ENCODE measurements around the gene MATCAP1.

The MATCAP1 gene

DNA sequence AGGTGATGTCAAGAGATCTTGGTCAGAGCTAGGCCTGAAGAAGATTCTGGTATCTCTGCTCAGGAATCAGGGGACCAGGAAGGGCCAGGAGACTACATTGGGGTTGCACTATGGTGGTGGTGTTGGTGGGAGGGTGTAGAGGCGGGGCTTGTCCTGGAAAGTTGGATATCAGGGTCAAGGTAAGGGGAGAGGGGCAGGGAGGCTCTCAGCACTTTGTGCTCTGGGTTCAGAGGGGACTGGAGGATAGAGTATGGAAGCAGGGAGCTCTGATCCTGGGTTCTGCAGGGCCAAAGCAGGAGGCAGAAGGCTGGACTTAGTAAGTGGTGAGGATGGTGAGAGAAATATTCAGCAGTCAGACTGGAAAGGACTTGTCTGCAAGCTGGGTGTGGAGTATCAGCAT, 10.4 kb downstream of the MATCAP1 start:
- no peak for DNase-seq (ENCODE audit: low spot score)

DNA sequence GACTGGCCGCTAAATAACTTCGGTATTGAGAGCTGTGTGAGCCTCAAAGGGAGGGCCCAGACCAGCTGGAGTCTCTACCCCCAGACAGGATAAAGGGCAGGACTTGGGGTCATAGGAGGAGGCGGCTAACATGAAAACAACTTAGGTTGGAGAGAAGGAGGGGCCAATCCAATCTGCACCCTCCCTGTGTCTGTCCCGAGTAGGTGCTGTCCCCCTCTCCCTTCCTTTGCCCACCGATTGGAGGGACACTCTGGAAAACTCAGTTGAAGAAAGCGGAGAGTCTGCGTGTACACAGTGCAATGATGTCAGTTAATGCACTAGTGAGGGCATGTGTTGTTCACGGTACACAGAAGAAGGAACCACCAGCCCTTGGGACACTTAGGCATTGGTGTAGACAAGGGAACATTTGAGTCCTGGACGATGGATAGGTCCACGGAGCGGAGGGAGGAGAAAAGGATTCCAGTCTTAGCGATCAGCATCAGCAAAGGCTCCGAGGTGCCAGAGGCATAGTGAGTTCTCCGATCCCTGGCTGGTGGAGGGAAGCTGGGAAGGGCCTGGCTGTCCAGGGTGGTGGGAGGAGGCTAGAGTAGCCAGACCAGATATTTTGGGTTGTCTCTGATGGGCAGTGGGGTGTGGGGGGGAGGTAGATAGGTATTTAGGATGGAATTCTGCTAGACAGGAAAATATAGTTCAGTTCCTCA, 12.7 kb downstream of the MATCAP1 start:
- DNase-seq (ENCODE audit: low spot score) = no peak

GRCh38 chr16:67170168-67170948, 13.4 kb downstream of the MATCAP1 start, which contains the start of gene NOL3:
NOL3 (plus strand) TSS chr16:67170538.
- DNase-seq (ENCODE audit: low spot score) = peak; percentile 90

DNA sequence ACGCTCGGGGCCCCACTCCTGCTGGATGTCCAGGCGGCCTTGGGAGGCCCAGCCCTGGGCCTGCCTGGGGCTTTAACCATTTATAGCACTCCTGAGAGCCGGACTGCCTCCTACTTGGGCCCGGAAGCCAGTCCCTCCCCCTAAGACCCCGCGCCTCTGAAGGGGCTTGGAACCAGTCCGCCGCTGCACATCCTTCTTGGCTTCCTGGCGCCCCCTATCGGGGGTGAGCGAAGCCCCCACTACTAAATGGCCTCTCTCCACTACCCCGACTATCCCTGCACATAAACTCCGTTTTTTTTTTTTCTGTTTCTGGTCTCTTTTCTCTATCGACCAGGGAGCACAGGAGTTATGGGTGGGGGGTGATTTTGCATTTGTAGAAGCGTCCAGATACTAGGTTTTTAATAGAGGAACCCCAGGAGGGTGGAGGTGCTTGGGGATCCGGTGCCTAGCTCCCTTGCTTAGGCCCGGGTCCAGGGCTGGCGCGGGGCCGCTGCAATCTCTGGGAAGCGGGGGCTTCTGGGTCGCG, 14.1 kb downstream of the MATCAP1 start:
- no peak for DNase-seq (ENCODE audit: low spot score)

DNA sequence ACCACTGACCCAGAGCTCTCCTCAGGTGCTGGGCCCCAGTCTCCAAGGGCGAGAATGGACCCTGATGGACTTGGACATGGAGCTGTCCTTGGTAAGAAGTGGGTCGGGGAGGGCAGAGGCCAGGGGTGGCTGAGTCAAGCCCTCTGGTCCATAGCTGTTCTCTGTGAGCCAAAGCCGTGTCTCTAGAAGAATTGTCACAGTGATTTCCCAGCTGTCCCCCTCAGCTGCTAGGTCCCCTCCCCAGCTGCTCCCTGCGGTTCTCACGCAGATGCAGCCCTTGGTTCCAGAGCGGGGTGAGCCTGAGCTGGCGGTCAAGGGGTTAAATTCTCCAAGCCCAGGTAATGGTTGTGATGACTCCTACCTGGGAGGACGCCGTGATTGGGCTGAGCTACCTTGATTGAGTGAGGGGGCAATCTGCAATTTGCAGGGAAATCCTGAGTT, 14.7 kb downstream of the MATCAP1 start:
- DNase-seq (ENCODE audit: low spot score) = no peak

- DNase-seq (ENCODE audit: low spot score) = no peak
Observed at GRCh38 chr16:67167588-67167987, 16.2 kb downstream of the MATCAP1 start.

DNA sequence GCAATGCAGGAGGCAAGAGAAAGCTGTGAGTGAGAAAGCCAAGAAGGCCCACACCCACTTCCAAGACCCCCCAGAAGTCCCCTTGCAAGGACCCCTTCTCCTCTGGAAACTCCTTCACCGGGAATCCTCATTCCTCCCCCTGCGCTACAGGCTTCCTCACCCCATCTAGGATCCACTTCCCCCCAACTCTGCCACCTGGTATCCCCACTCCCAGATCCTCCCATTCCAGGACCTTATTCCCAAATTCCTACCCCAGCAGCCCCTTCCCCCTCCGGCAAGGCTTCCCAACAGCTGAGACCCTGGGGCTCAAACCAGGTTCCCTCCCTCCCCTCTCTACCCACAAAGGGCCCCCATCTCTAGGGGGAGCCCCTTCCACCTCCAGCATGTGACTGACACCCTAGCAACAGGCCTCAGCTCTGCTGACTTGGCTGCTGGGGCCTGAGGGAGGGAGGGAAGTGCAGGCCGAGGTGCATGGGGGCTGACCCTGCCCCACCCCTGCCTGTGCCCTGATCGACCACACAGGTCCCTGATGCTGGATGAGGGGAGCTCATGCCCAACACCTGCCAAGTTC, 17.1 kb downstream of the MATCAP1 start:
- DNase-seq (ENCODE audit: low spot score) = no peak

- no peak for DNase-seq (ENCODE audit: low spot score)
Observed at GRCh38 chr16:67166110-67166547, 17.6 kb downstream of the MATCAP1 start.

GRCh38 chr16:67165121-67166078, 18.4 kb downstream of the MATCAP1 start:
- DNase-seq (ENCODE audit: low spot score) = no peak

GRCh38 chr16:67164599-67165061, 19.1 kb downstream of the MATCAP1 start, which contains the start of gene HSF4:
HSF4 (plus strand) TSS chr16:67164745; CDS start chr16:67164812, 67 bp downstream.
- DNase-seq (ENCODE audit: low spot score) = peak; percentile 81

GRCh38 chr16:67163999-67164558, 19.7 kb downstream of the MATCAP1 start:
- DNase-seq (ENCODE audit: low spot score) = no peak

- peak; percentile 73 for DNase-seq (ENCODE audit: low spot score)
Observed at GRCh38 chr16:67163164-67163998, 20.4 kb downstream of the MATCAP1 start.

DNA sequence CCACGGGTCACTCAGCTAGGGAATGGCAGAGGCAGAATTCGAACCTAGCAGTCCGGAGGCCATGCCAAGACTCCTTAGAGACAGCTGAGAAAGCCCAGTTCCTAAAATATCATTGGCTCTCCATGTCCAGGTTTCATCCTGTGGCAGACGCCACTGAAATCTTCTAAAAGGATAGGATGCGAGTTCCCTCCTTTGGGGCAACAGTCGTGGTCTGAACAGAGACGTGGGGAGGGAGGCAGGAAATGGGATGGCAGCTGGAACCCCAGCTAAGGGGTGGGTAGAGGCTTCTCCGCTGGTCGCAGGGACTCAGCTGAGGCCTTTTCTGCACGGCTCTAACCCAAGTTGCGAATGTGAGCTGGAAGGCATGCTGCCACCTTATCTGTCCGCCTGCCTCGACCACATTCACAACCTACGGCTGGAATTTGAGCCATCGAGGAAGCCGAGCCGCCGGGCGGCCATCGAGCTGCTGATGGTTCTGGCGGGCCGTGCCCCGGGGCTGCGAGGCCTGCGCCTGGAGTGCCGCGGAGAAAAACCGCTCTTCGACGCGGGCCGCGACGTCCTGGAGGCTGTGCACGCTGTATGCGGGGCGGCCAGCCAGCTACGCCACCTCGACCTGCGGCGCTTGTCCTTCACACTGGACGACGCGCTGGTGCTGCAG, 21.1 kb downstream of the MATCAP1 start:
- no peak for DNase-seq (ENCODE audit: low spot score)

DNA sequence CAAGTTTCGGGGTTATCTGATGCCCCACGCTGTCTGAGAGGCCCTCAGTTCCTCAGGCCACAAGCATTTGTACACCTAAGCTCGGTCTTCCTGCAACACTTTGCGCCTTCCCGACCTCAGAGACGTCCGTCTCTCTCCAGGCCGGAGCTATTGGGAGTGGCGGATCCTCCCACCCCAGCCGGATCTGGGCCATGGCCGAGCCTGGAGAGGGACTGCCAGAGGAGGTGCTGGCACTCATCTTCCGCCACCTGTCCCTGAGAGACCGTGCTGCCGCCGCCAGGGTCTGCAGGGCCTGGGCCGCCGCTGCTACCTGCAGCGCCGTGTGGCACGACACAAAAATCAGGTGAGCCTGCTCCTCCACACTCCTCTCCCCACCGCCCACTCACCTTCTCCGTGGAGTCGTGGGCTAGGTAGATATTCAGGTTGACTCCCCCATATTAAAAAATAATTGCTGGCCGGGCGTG, 22.1 kb downstream of the MATCAP1 start:
- DNase-seq (ENCODE audit: low spot score) = no peak

DNA sequence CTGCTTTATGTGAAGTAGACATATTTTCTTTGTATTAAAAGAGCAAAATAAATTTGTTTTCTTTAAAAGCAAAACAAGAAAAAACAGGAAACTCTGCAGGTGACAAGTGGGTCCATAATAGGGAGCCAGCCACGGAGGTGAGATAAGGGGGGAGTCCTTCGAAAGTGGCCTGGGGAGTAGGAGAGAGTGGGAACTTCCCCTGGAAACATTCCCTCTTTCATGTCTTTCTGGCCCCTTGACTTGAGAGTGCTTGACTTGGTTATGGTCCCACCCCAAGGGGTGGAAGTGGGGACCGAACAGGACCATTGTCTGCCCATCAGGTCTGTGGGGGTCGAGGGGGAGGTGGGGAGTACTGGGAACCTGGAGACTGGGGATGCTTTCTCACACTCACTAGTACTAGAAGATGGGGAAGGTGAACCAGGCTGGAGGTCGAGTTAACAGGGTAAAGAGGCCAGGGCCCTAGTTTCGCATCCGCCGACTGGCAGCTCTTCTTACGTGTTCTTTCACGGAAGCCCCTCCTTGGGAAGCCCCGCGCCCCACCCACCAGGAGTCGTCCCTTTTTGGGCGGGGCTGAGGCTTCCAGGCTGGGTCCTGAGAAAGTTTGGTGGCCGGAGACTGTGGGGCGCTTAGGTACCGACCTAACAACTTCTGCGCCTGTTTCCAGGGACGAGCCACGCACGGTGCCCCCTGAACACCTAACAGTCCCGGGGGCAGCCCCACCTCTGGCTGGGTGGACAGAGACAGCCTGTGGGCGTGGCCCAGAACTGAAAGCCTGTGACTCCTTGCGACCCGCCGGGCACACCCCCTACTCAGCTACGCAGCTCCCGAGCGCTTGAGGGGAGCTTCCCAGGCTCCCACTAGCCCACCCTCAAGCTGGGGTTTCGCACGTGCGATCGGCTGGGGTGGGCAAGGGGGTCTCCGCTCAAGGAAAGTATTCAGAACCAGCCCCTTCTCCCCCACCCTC, 24.8 kb downstream of the MATCAP1 start:
- DNase-seq (ENCODE audit: low spot score) = no peak

GRCh38 chr16:67157892-67158635, 25.7 kb downstream of the MATCAP1 start:
- no peak for DNase-seq (ENCODE audit: low spot score)

GRCh38 chr16:67157106-67157748, 26.5 kb downstream of the MATCAP1 start:
- no peak for DNase-seq (ENCODE audit: low spot score)

Data from AG08396 (cell line).